ENCODE measurements around the gene GDF9.

- TF ChIP-seq CTCF (IDR thresholded peaks at IDR 0.05; ENCODE audit: extremely low read depth in 1 of 2, insufficient read depth in 1 of 2, low read depth in 1 of 2, low read length in 2 of 2), result no peak
- TF ChIP-seq MAX (IDR thresholded peaks at IDR 0.05; ENCODE audit: insufficient read depth, insufficient read length), result no peak
- TF ChIP-seq FOS (IDR thresholded peaks at IDR 0.05; ENCODE audit: borderline replicate concordance, insufficient read depth, low read length), result no peak
- TF ChIP-seq POLR2A (IDR thresholded peaks at IDR 0.05; ENCODE audit: low read depth, low read length), result no peak
- TF ChIP-seq POLR2AphosphoS5 (IDR thresholded peaks at IDR 0.05; ENCODE audit: insufficient read depth, low read depth, low read length), result no peak
These were observed 40.4 kb downstream of the GDF9 start for GRCh38 chr5:132825834-132826391.

Measured in endothelial cell of umbilical vein (primary cell).